AG04449 (cell line): ENCODE results near the gene PPARG.

ENCODE experiments used
- CTCF ChIA-PET: fragments of 350-600 bp; formaldehyde crosslinking; extraction: SDS; loops from one replicate; lab custom pipeline; 2021; ENCODE audit warnings: antibody characterized with exemption; lab: Yijun Ruan, JAX
- POLR2A ChIA-PET: fragments of 400-600, 350-600 bp; formaldehyde crosslinking; extraction: SDS; loops from one replicate; lab custom pipeline; 2020; ENCODE audit warnings: antibody characterized with exemption, inconsistent platforms; lab: Yijun Ruan, JAX
- DNase-seq: peaks from one replicate; pipeline ENCODE4 v3.0.0-alpha.2; 2010; ENCODE audit warnings: low read depth, low spot score
- H3K4me3 ChIP-seq: 2 replicates; pipeline ENCODE4 v1.5.1; 2011; ENCODE audit warnings: low read depth, mild to moderate bottlenecking, control low read depth, low read length
- CTCF ChIP-seq: IDR thresholded peaks from one replicate; pipeline ENCODE4 v1.5.1; 2011; ENCODE audit warnings: mild to moderate bottlenecking, moderate library complexity, low read length, control low read depth, inconsistent platforms; ENCODE audit not compliant: insufficient read depth; ENCODE audit errors: missing control alignments

The PPARG gene

GRCh38 chr3:12339701-12340480 lies 51.0 kb downstream of the PPARG start:
- POLR2A ChIA-PET = interaction anchor here (0.6 kb wide), 1 partner anchor 300 kb away, joined by 5 read pairs; no protein-coding TSS in a partner anchor
- no peak overlapping the region for H3K4me3 ChIP-seq
- no peak for TF ChIP-seq CTCF
- CTCF ChIA-PET = no interaction called here
- DNase-seq = no peak

- no peak for TF ChIP-seq CTCF
- no peak for DNase-seq
- H3K4me3 ChIP-seq = no peak overlapping the region
- POLR2A ChIA-PET = interaction anchor here (0.6 kb wide), 1 partner anchor 301 kb away, joined by 5 read pairs; no protein-coding TSS in a partner anchor
- CTCF ChIA-PET = no interaction called here
Measured at GRCh38 chr3:12340506-12340905, 51.6 kb downstream of the PPARG start.

GRCh38 chr3:12342151-12342550 lies 53.3 kb downstream of the PPARG start:
- CTCF ChIA-PET = no interaction called here
- no peak overlapping the region for H3K4me3 ChIP-seq
- no peak for TF ChIP-seq CTCF
- no peak for DNase-seq
- POLR2A ChIA-PET = no interaction called here

- TF ChIP-seq CTCF = no peak
- POLR2A ChIA-PET = no interaction called here
- no peak for DNase-seq
- H3K4me3 ChIP-seq = no peak overlapping the region
- CTCF ChIA-PET = no interaction called here
Measured at GRCh38 chr3:12343047-12343501, 54.2 kb downstream of the PPARG start.

GRCh38 chr3:12345141-12345561 lies 56.3 kb downstream of the PPARG start:
- CTCF ChIA-PET = interaction anchor here (1.0 to 1.2 kb wide), 3 partner anchors 11 to 210 kb away, joined by 3 read pairs; no protein-coding TSS in a partner anchor
- POLR2A ChIA-PET = no interaction called here

More at GRCh38 chr3:12345141-12345561, 56.3 kb downstream of the PPARG start:
- TF ChIP-seq CTCF = no peak
- H3K4me3 ChIP-seq = no peak overlapping the region
- peak; percentile 21 for DNase-seq
